Pancreas (tissue), 10 donors: ENCODE results near the gene DUSP7. TPM values are rescaled to one million over a fixed set of nuclear protein-coding genes. Genes with fewer than 3 reads are reported as not detected.

Experiments used
- ATAC-seq, 4 donors: fragments of 200-7000 bp; cut with Tn5 transposase; one replicate each; pipeline versions ENCODE4 v1.8.0 to v1.9.1; 2020; ENCODE audit warnings: mild to moderate bottlenecking in 4 of 4, moderate library complexity in 4 of 4
- DNase-seq, 6 donors: peaks; one replicate each; pipeline ENCODE4 v3.0.0-alpha.2; 2020
- FAIRE-seq: peaks from 2 replicates; lab custom pipeline; 2012; peaks lifted over from hg19 to GRCh38; lab: Jason Lieb, UNC
- H3K27ac ChIP-seq, 4 donors: fragments of 200-600 bp; sonication (generic); 1 replicate in 3 of 4; 2 replicates in 1 of 4; pipeline versions ENCODE4 v1.5.0 to v1.8.0; 2020
- H3K27me3 ChIP-seq, 4 donors: fragments of 200-600 bp; one replicate each; pipeline ENCODE4 v1.8.0; 2021
- H3K36me3 ChIP-seq, 3 donors: fragments of 200-600 bp; sonication (generic) in 1 of 3; one replicate each; pipeline versions ENCODE4 v1.5.0 to v1.8.0; 2020 to 2021
- H3K4me1 ChIP-seq, 3 donors: fragments of 200-600 bp; one replicate each; pipeline ENCODE4 v1.8.0; 2021
- H3K4me3 ChIP-seq, 4 donors: fragments of 200-600 bp; sonication (generic) in 2 of 4; one replicate each; pipeline versions ENCODE4 v1.5.0 to v1.8.0; 2020 to 2021
- H3K9me3 ChIP-seq, 4 donors: fragments of 200-600 bp; one replicate each; pipeline ENCODE4 v1.8.0; 2021
- CTCF ChIP-seq, 4 donors: fragments of 200-600 bp; sonication (generic) in 3 of 4; IDR thresholded peaks; one replicate each; pipeline versions ENCODE4 v1.5.0 to v1.8.0; 2021; ENCODE audit warnings: antibody characterized with exemption in 4 of 4
- WGBS, 2 donors: extraction: QIAGEN DNeasy Blood & Tissue Kit; methylation state at CpG; one replicate each; pipeline ENCODE4 v1.1.7; 2013; 5-methylcytosine and 5-hydroxymethylcytosine counted together
- intact Hi-C, 3 donors: fragments of 100-400 bp; cut with DNase I; formaldehyde crosslinking; loops; one replicate each; pipeline versions ENCODE4 v1.11.1 to v1.14.2; 2022
- polyA plus RNA-seq, 2 donors: library from polyadenylated mRNA; stranded (reverse); fragments of 200-250 nt; gene quantifications; one replicate each; pipeline ENCODE4 v1.2.3, GENCODE V29; 2013
- total RNA-seq, 6 donors: library from RNA; stranded (reverse); fragmentation: NEBNext Ultra II Directional in 4 of 6; extraction: Animal tissue kit (Norgen Biotek cat#: 25700) in 4 of 6; gene quantifications; one replicate each; pipeline versions ENCODE4 v1.2.1 to v1.2.4, GENCODE V29; 2021 to 2023
- donor health status: healthy with polysubstance abuse.
- donor health status: DM: no; HTN: no; CAD: no; lungs with moderate emphysema.
- donor health status: DM: no; HTN: no; CAD: no.
- donor health status: control.
- donor health status: control.
- donor health status: Bipolar disorder and iron deficiency.
- donor health status: DM: yes; HTN: yes; CAD: no.
- donor health status: DM: no; HTN: no; CAD: no.
- donor health status: DM: no; HTN: no; CAD: no.
- donor health status: DM: yes; HTN: yes; CAD: no.

Gene DUSP7
- total and polyA plus RNA-seq, 8 donors = 2.6 to 7.6 (median 4.6) TPM

DNA sequence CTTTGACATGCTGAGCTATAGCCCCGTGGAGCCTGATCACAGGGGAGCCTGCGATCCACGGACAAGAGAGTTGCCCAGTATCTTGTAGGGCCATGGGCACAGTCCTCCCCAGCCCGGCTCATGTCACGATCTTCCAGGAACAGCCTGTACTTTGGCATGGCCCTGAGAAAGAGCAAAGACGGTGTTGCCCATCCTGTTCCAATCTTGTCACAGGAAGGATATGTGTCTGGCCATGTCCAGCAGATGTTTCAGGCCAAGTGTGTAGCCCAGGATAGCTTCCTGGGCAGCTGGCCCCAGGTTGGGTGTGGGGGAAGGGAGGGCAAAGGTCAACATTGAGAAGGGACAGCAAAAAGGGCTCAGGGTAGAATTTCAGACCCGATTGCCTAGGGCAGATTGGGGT is 43.7 kb downstream of the DUSP7 start:
- no peak for ATAC-seq
- Histone ChIP-seq H3K9me3 (no peaks in the 10 kb centered on the region), H3K27ac (no peak overlapping the region), H3K36me3 (no peaks in the 10 kb centered on the region), H3K4me1 (no peaks in the 10 kb centered on the region), H3K4me3 (no peak overlapping the region), H3K27me3 (no peaks in the 10 kb centered on the region)
- TF ChIP-seq CTCF (IDR thresholded peaks at IDR 0.05) = no peak
- intact Hi-C loops = no loop called here
- 63 to 75% methylated on average over 7 of the region's 7 CpGs for WGBS, 2 donors
- DNase-seq = no peak
- FAIRE-seq = no peak

DNA sequence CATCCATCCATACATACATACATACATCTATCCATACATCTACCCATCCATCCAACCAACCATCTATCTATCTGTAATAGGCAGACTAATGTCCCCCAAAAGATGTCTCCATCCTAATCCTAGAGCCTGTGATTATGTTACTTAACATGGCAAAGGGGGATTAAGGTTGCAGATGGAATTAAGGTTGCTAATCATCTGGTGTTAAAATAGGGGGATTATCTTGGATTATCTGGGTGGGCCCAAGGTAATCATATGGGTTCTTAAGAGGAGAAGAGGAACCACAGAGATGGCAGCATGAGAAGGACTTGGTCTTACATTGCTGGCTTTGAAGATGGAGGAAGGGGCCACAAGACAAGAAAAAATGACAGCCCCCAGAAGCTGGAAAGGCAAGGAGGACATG is 45.9 kb downstream of the DUSP7 start:
- no peak for TF ChIP-seq CTCF (IDR thresholded peaks at IDR 0.05)
- intact Hi-C loops = no loop called here
- Histone ChIP-seq H3K9me3 (no peaks in the 10 kb centered on the region), H3K27ac (no peak overlapping the region), H3K4me1 (peaks cover 4 to 8% (median 4%) of the 10 kb centered on the region in 3 donors), H3K4me3 (no peak overlapping the region), H3K36me3 (no peaks in the 10 kb centered on the region), H3K27me3 (no peaks in the 10 kb centered on the region)
- no peak for FAIRE-seq
- ATAC-seq = no peak
- DNase-seq = no peak

- H3K9me3 ChIP-seq = no peaks in the 10 kb centered on the region
- WGBS, 2 donors = 49 to 69% methylated on average over 4 of the region's 4 CpGs
- ATAC-seq (no peak), DNase-seq (no peak), FAIRE-seq (no peak)
- H3K27me3 ChIP-seq = no peaks in the 10 kb centered on the region
- H3K36me3 ChIP-seq = no peaks in the 10 kb centered on the region
- peaks cover 4 to 11% (median 6%) of the 10 kb centered on the region in 3 donors for H3K4me1 ChIP-seq
- no peak overlapping the region for H3K4me3 ChIP-seq
- no peak overlapping the region for H3K27ac ChIP-seq
- intact Hi-C loops = no loop called here
- no peak for TF ChIP-seq CTCF (IDR thresholded peaks at IDR 0.05)
These were observed 49.1 kb downstream of the DUSP7 start for GRCh38 chr3:52007291-52007690.

DNA sequence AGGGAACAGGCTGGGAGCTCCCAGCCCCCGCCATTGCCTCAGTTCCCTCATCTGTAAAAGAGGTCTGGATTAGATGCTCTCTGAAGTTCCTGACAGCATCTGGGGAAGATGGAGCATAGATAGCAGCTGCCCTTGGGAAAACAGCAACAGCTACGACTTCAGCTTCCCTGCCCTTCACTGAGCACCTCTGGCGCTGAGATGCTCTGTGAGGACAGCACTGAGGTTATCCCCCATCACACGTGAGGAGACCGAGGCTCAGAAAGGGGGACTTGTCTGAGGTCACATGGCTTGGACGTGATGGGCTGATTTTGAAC is 49.6 kb downstream of the DUSP7 start:
- intact Hi-C loops = no loop called here

More for the DNA sequence above, 49.6 kb downstream of the DUSP7 start:
- WGBS, 2 donors = 66 to 78% methylated on average over 6 of the region's 6 CpGs
- no peak for TF ChIP-seq CTCF (IDR thresholded peaks at IDR 0.05)
- Histone ChIP-seq H3K27me3 (no peaks in the 10 kb centered on the region), H3K4me1 (peaks cover 4 to 11% (median 6%) of the 10 kb centered on the region in 3 donors), H3K27ac (no peak overlapping the region), H3K36me3 (no peaks in the 10 kb centered on the region), H3K4me3 (no peak overlapping the region), H3K9me3 (no peaks in the 10 kb centered on the region)
- no peak for ATAC-seq
- FAIRE-seq = no peak
- no peak for DNase-seq
